UCSD-AML1 (cell line): ENCODE measurements around the gene SERPINA9.

Source experiments
- DNase-seq: peaks from one replicate; lab custom pipeline; 2025; ENCODE audit not compliant: unreplicated experiment; lab: John Stamatoyannopoulos, UW

SERPINA9 gene

GRCh38 chr14:94462763-94463572, 13.0 kb downstream of the SERPINA9 start:
- DNase-seq, result no peak

DNA sequence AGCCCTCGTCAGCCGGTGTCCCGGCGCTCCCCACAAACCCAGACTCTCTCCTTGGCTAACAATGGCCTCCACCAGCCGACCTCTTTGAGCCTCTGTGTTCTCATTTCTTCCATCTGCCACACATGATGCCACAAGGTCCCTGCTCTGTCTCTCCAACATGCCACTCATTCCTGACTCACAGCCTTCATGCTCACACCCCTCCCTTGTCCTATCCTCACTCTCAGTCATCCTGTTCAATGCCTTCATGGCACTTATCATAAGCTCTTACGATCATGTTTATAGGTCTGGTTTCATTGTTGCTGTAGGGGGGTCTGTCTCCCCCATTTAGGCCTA, 13.8 kb downstream of the SERPINA9 start:
- no peak for DNase-seq

- no peak for DNase-seq
These were observed 14.3 kb downstream of the SERPINA9 start for GRCh38 chr14:94461526-94462218.

DNA sequence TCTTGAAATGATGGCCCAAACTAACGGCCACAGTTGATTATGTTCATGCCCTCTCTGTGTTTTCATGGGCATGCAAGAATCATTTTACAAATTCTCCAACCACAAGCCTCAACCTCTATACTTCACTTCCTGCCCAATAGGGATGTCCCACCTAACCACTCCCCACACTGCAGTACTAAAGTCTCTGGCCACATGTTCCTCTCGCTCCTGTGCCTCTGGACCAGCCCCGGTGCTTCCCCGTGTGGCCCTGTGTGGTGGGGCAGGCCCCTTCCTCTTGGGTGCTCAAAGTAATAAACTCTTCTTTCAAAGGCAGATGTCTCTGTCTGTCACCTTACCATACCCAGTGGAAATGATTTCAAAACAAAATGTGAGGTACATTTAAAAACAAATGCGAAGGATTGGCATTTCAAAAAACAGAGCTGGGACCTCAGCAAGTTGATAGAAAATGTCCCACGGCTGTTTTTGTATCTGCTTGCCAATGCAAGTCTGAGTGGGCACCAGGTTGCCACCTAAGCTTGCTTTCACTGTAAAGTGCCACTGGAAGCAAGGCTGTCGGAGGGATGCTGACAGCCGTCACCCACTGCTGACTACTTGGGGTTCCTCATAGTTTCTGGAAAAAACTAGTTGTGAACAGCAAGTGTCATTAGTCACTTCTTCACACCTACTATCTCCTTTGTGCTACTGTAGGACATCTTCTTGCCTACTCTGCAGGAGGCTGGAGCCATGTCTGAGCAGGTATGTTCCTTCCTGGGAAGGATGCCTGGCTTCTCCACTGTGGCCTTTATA, 15.2 kb downstream of the SERPINA9 start:
- no peak for DNase-seq

DNA sequence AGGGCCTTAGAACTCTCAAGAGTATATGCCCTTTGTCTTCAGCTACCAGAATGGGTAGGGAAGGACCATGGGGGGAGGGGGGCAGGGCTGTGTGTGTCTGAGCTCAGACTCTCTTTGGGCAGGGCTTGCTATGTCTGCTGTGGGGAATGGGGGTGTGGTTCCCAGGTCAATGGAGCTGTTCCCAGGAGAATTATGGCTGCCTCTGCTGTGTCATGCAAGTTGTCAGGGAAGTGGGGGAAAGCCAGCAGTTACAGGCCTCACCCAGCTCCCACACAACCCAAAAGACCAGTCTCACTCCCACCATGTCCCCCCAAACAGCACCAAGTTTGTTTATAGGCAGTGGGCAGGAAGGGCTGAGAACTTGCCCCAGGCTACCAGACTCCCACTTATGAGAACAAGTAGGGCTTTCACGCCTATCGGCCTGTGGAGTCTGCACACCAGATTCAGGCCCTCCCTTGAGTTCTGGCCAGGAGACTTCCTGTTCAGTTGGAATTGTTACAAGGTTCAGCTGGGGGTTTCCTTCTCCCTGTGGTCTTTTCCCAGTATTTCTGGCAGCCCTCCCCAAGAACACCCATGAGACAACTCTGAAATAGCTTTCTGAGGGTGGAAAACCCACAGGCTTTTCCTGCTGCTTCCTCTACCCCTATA, 17.3 kb downstream of the SERPINA9 start:
- DNase-seq, result no peak

DNA sequence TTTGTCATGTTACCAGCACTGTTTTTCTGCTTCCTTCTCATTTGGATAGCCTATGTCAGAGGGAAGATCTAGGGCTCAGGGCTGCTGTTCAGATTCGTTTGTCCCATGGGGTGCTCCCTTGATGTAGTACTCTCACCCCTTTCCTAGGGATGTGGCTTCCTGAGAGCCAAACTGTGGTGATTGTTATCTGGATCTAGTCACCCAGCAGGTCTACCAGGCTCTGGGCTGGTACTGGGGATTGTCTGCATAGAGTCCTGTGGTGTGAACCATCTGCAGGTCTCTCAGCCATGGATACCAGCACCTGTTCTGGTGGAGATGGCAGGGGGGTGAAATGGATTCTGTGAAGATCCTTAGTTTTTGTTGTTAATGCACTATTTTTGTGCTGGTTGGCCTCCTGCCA, 17.9 kb downstream of the SERPINA9 start:
- no peak for DNase-seq

- DNase-seq, result no peak
These were observed 20.1 kb downstream of the SERPINA9 start for GRCh38 chr14:94455928-94456327.

GRCh38 chr14:94451826-94452225, 24.2 kb downstream of the SERPINA9 start:
- DNase-seq, result no peak

DNA sequence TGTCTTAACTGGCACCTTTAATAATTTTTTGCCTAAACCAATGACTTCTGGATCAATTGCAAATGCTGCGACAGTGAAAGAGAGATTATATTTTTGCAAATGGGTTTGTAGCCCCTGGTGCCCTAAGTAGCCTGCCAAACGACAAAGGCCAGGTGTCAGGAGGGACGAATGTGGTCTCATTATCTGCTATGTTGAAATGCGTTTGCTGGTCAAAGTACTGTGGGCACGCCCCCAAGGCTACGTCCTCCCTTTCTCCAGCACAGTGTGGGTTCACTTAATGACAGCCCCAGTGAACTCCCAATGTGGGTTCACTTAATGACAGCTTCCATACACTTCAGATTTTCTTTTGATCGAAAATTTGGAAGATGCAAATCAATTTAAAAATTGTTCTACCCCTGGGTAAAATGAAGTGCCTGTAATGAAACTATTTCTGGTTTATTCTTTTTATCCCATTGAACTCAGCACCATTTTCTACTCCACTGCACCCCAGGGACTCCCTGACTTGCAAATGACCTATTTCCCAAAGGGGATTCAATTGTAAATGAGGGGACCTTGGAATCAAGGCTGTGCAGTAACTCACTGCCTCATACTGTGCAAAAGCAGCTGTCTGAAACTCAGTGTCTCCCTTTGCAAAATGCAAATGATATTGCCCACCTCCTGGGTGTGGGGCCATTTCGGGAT, 24.8 kb downstream of the SERPINA9 start:
- DNase-seq, result no peak

- DNase-seq, result no peak
These were observed 25.3 kb downstream of the SERPINA9 start for GRCh38 chr14:94450722-94451090.

- no peak for DNase-seq
These were observed 26.1 kb downstream of the SERPINA9 start for GRCh38 chr14:94449930-94450329.

DNA sequence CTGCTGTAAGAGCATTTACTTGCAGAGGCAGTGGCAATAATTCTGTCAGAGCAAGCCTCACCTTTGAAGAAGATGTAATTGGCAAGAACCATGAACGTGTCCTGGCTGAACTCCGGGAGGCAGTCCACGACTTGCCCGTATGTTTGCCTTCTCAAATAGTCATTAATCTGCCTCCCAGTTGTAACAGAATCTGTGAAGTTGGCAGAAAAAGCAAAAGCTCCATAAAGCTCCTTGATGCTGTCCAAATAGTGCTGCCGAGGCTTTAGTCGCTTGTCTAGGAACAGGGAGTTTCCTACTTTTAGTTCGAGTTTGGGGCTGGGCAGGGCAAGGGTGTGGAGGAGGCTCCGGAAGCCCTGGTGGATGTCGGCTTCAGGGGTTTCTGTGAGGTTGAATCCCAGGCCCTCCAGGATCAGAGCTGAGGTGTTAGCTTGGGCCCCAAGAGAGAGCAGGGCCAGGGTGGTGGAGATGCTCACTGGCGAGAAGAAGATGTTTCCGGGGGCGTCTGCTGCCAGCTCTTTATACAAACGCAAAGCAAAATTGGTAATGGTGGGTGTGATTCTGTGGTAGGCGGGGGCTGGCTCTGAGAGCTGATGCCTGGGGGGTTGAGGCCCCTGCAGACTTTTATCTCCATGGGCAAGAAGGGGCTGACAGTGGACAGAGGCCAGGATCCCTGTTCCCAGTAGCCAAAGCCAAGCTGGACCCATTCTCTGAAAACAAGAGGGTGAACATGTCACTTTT, 27.8 kb downstream of the SERPINA9 start:
- DNase-seq, result no peak

DNA sequence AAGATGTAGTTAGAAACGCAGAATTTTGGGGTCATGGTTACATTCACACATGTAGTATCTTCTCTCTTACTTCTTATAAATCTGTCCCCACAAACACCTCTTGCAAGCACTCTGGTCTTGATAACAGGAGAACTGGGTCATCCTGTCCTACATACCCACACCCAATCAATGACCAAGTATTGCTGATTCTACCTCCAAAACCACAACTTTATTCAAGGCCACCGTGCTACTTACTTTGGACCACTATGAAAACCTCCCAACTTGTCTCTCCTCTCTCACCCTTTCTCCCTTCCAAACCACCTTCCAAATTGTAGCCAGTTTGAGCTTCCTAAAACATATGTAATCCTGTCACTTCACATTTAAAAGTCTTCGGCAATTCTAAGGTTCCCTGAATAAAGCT, 28.8 kb downstream of the SERPINA9 start:
- no peak for DNase-seq

GRCh38 chr14:94446126-94446525, 29.9 kb downstream of the SERPINA9 start:
- no peak for DNase-seq

- DNase-seq, result no peak
These were observed 31.0 kb downstream of the SERPINA9 start for GRCh38 chr14:94445003-94445402.

GRCh38 chr14:94441531-94442205, 34.3 kb downstream of the SERPINA9 start:
- no peak for DNase-seq

GRCh38 chr14:94441130-94441529, 34.9 kb downstream of the SERPINA9 start:
- DNase-seq, result no peak

DNA sequence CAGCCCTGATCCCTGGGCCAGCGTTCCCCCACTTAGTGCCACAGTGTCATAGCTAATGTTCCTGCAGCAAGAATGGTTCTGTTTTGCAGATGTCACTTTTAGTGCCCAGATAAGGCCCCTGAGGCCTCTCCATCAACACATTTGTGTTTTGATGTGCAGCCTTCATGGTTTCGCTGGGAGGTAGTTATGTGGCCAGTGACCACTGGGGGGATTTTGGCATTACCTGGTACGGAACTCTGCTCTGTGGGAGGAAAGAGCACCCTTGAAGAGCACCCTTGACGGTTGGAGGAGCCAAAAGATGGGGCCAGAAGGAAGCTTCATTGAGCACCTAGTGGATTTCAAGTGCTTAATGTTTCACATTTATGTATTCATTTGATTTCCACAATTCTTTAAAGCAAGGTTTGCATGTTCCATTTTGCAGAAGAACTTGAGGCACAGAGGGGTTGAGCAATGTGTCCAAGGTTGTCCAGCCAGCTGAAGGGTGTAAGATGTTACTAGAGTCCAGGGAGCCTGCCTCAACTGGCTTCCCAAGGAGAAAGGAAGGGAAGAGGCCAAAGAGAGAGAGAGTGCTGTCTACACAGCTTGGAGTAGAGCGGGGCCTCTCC, 36.4 kb downstream of the SERPINA9 start:
- DNase-seq, result no peak

DNA sequence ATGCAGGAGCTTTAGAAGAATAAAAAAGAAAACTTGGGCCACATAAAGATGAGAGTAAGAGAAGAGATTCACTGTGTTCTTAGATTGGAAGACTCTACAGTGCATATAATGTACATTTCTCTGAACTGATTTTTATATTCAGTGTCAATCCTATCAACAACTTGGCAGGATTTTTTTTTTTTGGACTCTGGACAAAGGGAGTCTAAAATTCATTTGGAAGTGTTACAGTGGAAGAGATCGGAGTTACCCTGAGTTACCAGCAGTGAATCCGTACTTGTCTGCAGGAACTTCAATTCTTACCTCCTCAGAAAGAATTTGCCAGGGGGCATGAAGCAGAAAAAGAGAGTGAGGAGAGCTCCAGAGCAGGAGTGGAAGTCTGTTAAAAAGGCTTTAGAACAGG, 47.4 kb downstream of the SERPINA9 start:
- no peak for DNase-seq
